BLaER1 (cell line): Measurements from ENCODE around the gene S1PR2.
"Not testable (repeated sequence)": the region's sequence is repeated elsewhere in the genome, so short reads cannot be mapped to it uniquely, and the experiment has no call there.

Experiments used
- H3K27ac ChIP-seq: shearing (Covaris generic); formaldehyde crosslinking; 2 replicates; pipeline ENCODE4 v1.8.1; 2022
- H3K27me3 ChIP-seq: shearing (Covaris generic); formaldehyde crosslinking; 2 replicates; pipeline ENCODE4 v1.8.1; 2022
- H3K36me3 ChIP-seq: shearing (Covaris generic); formaldehyde crosslinking; 2 replicates; pipeline ENCODE4 v1.8.1; 2022
- H3K4me1 ChIP-seq: shearing (Covaris generic); formaldehyde crosslinking; 2 replicates; pipeline ENCODE4 v1.8.1; 2022
- H3K4me2 ChIP-seq: shearing (Covaris generic); formaldehyde crosslinking; 2 replicates; pipeline ENCODE4 v1.8.1; 2022
- H3K4me3 ChIP-seq: shearing (Covaris generic); formaldehyde crosslinking; 2 replicates; pipeline ENCODE4 v1.8.1; 2022
- H3K9ac ChIP-seq: shearing (Covaris generic); formaldehyde crosslinking; 2 replicates; pipeline ENCODE4 v1.8.1; 2022
- H3K9me3 ChIP-seq: shearing (Covaris generic); formaldehyde crosslinking; 2 replicates; pipeline ENCODE4 v1.8.1; 2022
- H4K20me1 ChIP-seq: shearing (Covaris generic); formaldehyde crosslinking; 2 replicates; pipeline ENCODE4 v1.8.1; 2022
- Cebpa-rat ChIP-seq: shearing (Covaris generic); IDR thresholded peaks from 2 replicates; pipeline ENCODE4 v1.8.1; 2022

The S1PR2 gene

DNA sequence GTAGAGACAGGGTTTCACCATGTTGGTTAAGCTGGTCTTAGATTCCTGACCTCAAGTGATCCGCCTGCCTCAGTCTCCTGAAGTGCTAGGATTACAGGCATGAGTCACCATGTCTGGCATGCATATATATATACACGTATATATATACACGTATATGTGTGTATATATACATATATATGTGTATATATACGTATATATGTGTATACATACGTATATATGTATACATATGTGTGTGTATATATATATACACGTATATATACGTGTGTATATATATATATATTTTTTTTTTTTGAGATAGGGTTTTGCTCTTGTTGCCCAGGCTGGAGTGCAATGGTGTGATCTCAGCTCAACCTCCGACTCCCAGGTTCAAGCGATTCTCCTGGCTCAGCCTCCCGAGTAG lies 48.3 kb downstream of the S1PR2 start:
- no peak for TF ChIP-seq Cebpa-rat
- H3K27me3 ChIP-seq: no peaks in the 10 kb centered on the region
- H4K20me1 ChIP-seq: peaks cover 97% of the 10 kb centered on the region
- no peak overlapping the region for H3K27ac ChIP-seq
- no peak overlapping the region for H3K4me3 ChIP-seq
- no peak overlapping the region for H3K9ac ChIP-seq
- no peak overlapping the region for H3K4me2 ChIP-seq
- peaks cover 37% of the 10 kb centered on the region for H3K4me1 ChIP-seq
- H3K36me3 ChIP-seq: peaks cover 96% of the 10 kb centered on the region
- H3K9me3 ChIP-seq: no peaks in the 10 kb centered on the region

DNA sequence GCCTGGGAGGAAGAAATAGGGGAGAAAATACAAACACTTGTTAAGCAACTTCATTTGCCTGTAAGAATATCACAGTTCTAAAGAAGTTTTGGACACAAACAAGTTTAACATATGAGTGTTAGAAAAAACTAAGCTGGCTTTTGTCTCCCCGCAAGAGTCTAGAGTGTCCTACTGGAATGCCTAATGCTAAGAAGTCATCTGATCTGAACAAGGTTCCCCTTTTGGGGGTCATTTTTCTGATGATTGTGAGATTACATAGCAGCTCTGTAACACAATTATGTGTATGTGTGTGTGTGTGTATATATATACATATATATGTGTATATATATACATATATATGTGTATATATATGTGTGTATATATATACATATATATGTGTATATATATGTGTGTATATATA lies 49.1 kb downstream of the S1PR2 start:
- no peak for TF ChIP-seq Cebpa-rat
- H3K4me2 ChIP-seq: no peak overlapping the region
- no peak overlapping the region for H3K27ac ChIP-seq
- H3K27me3 ChIP-seq: no peaks in the 10 kb centered on the region
- peaks cover 96% of the 10 kb centered on the region for H3K36me3 ChIP-seq
- H3K4me3 ChIP-seq: no peak overlapping the region
- H3K9me3 ChIP-seq: no peaks in the 10 kb centered on the region
- H4K20me1 ChIP-seq: peaks cover 97% of the 10 kb centered on the region
- no peak overlapping the region for H3K9ac ChIP-seq
- H3K4me1 ChIP-seq: peaks cover 37% of the 10 kb centered on the region

DNA sequence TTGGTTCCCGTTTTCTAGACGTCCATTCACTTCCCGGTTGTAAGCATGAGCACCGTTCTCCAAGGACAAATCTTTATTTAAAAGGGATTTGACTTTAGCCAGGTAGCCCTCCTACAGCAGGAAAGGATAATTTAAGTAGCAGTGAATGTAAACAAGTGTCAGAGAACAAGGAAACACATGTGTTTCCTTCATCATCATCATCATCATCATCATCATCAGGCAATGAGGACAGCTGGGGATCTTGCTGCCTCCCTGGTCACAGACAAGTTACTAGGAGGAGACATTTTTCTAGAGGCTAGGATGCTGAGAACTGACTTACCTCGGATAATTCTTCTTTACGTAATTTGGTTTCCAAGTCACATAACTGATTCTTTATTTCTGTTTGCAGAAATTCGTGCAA lies 50.7 kb downstream of the S1PR2 start:
- Histone ChIP-seq H3K4me2 (no peak overlapping the region), H3K4me3 (no peak overlapping the region), H4K20me1 (peaks cover 97% of the 10 kb centered on the region), H3K27ac (no peak overlapping the region), H3K9ac (no peak overlapping the region), H3K36me3 (peaks cover 96% of the 10 kb centered on the region), H3K4me1 (peaks cover 22% of the 10 kb centered on the region), H3K27me3 (no peaks in the 10 kb centered on the region), H3K9me3 (no peaks in the 10 kb centered on the region)
- TF ChIP-seq Cebpa-rat: no peak

DNA sequence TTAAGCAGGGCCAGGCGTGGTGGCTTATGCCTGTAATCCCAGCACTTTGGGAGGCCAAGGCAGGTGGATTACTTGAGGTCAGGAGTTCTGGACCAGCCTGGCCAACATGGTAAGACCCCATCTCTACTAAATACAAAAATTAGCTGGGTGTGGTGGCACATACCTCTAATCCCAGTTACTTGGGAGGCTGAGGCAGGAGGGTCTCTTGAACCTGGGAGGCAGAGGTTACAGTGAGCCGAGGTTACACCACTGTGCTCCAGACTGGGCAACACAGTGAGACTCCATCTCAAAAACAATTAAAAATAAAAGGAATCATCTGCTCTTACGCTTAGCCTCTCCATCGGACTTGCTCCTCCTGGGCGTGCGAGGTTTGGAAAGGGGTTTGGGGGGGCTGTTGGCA lies 51.1 kb downstream of the S1PR2 start:
- H3K9me3 ChIP-seq, H3K9ac ChIP-seq, H3K27ac ChIP-seq, H3K4me2 ChIP-seq, H3K4me3 ChIP-seq, H3K27me3 ChIP-seq: not testable (repeated sequence)
- peaks cover 19% of the 10 kb centered on the region; the same call in 1 of the 2 replicates for H3K4me1 ChIP-seq
- H3K36me3 ChIP-seq: peaks cover 96% of the 10 kb centered on the region
- peaks cover 97% of the 10 kb centered on the region for H4K20me1 ChIP-seq

DNA sequence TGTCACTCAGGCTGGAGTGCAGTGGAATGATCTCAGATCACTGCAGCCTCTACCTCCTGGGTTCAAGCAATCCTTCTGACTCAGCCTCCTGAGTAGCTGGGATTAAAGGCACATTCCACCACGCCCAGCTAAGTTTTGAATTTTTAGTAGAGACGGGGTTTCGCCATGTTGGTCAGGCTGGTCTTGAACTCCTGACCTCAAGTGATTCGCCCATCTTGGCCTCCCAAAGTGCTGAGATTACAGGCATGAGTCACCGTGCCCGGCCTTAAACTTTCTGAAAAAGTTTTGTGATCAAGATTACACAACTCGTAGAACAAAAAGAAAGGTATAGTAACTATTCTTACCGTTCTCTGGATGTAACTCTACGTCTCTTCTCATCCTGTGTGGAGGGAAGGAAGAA lies 57.6 kb downstream of the S1PR2 start:
- TF ChIP-seq Cebpa-rat: no peak
- peaks cover 10% of the 10 kb centered on the region; the same call in 1 of the 2 replicates for H3K4me1 ChIP-seq
- H3K9ac ChIP-seq: no peak overlapping the region
- H3K27ac ChIP-seq: no peak overlapping the region; the same call in 1 of the 2 replicates
- peaks cover 55% of the 10 kb centered on the region for H4K20me1 ChIP-seq
- no peak overlapping the region for H3K4me3 ChIP-seq
- no peaks in the 10 kb centered on the region for H3K9me3 ChIP-seq
- H3K36me3 ChIP-seq: peaks cover 100% of the 10 kb centered on the region
- H3K27me3 ChIP-seq: no peaks in the 10 kb centered on the region
- H3K4me2 ChIP-seq: no peak overlapping the region
